CD4-positive, alpha-beta T cell (primary cell): ENCODE data around the gene HNRNPL. TPM values are rescaled to one million over a fixed set of nuclear protein-coding genes. Genes with fewer than 3 reads are reported as not detected.
A peak's percentile ranks its signal among the peaks of the same experiment; 100 is the strongest.

Experiments
- ATAC-seq: fragments of 200-7000 bp; cut with Tn5 transposase; one replicate; pipeline ENCODE4 v1.10.0; 2022; ENCODE audit warnings: mild to moderate bottlenecking; ENCODE audit not compliant: poor library complexity
- CTCF ChIA-PET: fragments of 350-600 bp; sonication (Branson Sonifier 250); formaldehyde crosslinking; loops from one replicate; lab custom pipeline; 2021; ENCODE audit warnings: antibody characterized with exemption, inconsistent platforms; lab: Charles Lee
- POLR2A ChIA-PET: fragments of 350-600 bp; sonication (Branson Sonifier 250); formaldehyde crosslinking; loops from one replicate; lab custom pipeline; 2021; ENCODE audit warnings: antibody characterized with exemption, inconsistent platforms; lab: Charles Lee
- DNase-seq, 14 experiments: peaks; one replicate each; pipeline ENCODE4 v3.0.0-alpha.2; 2013 to 2020; ENCODE audit warnings: mixed read lengths in 2 of 14
- H3K27ac ChIP-seq, 2 donors: one replicate each; pipeline versions ENCODE4 v1.5.1 to v1.7.0; 2013; ENCODE audit warnings: low read length in 2 of 2, low read depth in 1 of 2, mild to moderate bottlenecking in 1 of 2
- H3K27me3 ChIP-seq, 2 experiments: 1 replicate in 1 of 2; 2 replicates in 1 of 2; pipeline versions ENCODE4 v1.6.1 to v1.7.0; 2013; ENCODE audit warnings: low read length in 2 of 2, control low read depth in 1 of 2, mild to moderate bottlenecking in 1 of 2, moderate library complexity in 1 of 2; ENCODE audit not compliant: insufficient read depth in 2 of 2, control insufficient read depth in 1 of 2
- H3K36me3 ChIP-seq: one replicate; pipeline ENCODE4 v1.6.1; 2013; ENCODE audit warnings: low read length, control low read depth; ENCODE audit not compliant: insufficient read depth
- H3K4me1 ChIP-seq: one replicate; pipeline ENCODE4 v1.6.1; 2013; ENCODE audit warnings: low read length, control low read depth; ENCODE audit not compliant: insufficient read depth
- H3K4me3 ChIP-seq: one replicate; pipeline ENCODE4 v1.5.1; 2013; ENCODE audit warnings: mild to moderate bottlenecking, low read length, moderate library complexity
- H3K9me3 ChIP-seq, 2 experiments: 1 replicate in 1 of 2; 2 replicates in 1 of 2; pipeline versions ENCODE4 v1.6.1 to v1.7.0; 2013; ENCODE audit warnings: low read length in 2 of 2, mild to moderate bottlenecking in 2 of 2, control low read depth in 1 of 2, moderate library complexity in 1 of 2; ENCODE audit not compliant: control insufficient read depth in 1 of 2, insufficient read depth in 1 of 2
- H3K27ac Mint-ChIP-seq: one replicate; pipeline ENCODE4 v1.8.0; 2020; ENCODE audit warnings: mixed read lengths
- H3K27me3 Mint-ChIP-seq: one replicate; pipeline ENCODE4 v1.8.0; 2021; ENCODE audit warnings: mixed read lengths
- H3K36me3 Mint-ChIP-seq: one replicate; pipeline ENCODE4 v1.8.0; 2021; ENCODE audit warnings: low read depth, mixed read lengths
- H3K4me1 Mint-ChIP-seq: one replicate; pipeline ENCODE4 v1.8.0; 2021; ENCODE audit warnings: low read depth, mixed read lengths
- H3K4me3 Mint-ChIP-seq: one replicate; pipeline ENCODE4 v1.8.0; 2020; ENCODE audit warnings: mild to moderate bottlenecking, mixed read lengths
- H3K9me3 Mint-ChIP-seq: one replicate; pipeline ENCODE4 v1.8.0; 2020; ENCODE audit warnings: mixed read lengths
- intact Hi-C, 2 experiments: fragments of 100-400 bp; cut with DNase I in 1 of 2; cut with micrococcal nuclease in 1 of 2; formaldehyde crosslinking; loops; one replicate each; pipeline versions ENCODE4 v1.15.1 to v1.9.0; 2023 to 2025; cut with DNase I, micrococcal nuclease
- total RNA-seq, 174 experiments: library from RNA in 2 of 174; stranded (reverse) in 2 of 174; gene quantifications; one replicate each; pipeline ENCODE4 v1.2.3 and lab custom pipeline; 2021 to 2026
- TF ChIP-seq, protein P1 (sequence below): fragments of 200-600 bp; IDR thresholded peaks from one replicate; pipeline ENCODE4 v1.8.0; 2022; ENCODE audit warnings: antibody characterized with exemption, mild to moderate bottlenecking

HNRNPL gene
- total RNA-seq, 2 experiments from 2014 or later = 535 to 565 TPM

DNA sequence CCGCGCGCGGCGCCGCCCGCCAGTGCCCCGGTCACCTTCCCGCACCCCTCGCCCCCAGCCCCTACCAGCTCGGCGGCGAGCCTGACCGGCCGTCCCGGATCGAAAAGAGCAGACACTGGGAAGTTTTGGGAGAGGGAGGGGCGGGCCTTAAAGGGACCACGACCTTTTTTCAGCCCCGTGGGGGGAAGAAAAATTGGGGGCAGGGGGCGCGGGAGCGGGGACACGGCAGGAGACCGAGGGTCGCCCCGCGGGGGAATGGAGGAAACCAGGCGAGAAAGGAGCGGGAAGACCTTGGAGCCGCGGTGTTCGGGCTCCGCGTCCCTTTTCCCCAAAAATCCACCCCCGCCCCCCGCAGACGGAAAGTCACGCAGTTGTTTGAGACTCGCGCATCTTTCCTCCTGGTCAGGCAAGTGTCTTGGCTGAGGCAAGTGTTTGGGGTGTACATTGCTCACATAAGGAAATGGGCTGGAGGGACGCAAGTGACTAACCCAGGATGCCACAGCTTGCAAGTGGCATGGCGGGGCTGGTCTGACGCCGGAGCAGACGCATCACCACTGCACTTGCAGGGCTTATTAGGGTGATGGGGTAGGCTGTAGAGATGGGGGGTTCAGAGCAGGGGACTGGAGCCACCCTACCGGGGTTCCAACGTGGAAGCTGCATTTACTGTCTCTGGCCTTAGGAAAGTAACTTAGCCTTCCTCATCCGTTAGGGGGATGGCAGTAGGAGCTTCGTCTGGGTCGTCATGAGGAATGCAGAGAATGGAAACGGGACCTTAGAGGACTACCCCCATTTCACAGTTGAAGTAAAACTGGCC is 2.7 kb upstream of the HNRNPL start:
- Mint-ChIP-seq H3K4me1 (peaks cover 52% of the 10 kb centered on the region), H3K27ac (peak overlapping the region; percentile 97), H3K27me3 (no peaks in the 10 kb centered on the region), H3K4me3 (peak overlapping the region; percentile 92), H3K36me3 (peaks cover 47% of the 10 kb centered on the region), H3K9me3 (no peaks in the 10 kb centered on the region)
- CTCF ChIA-PET = interaction anchor here (1.1 to 3.2 kb wide), 5 partner anchors 10 to 83 kb away, joined by 3 to 11 read pairs (median 5); partner anchors contain the start of genes MRPS12 and SARS2
- Histone ChIP-seq H3K4me3 (peak overlapping the region; percentile 97), H3K27ac (peak overlapping the region; percentile 78 to 93), H3K9me3 (no peaks in the 10 kb centered on the region), H3K4me1 (peaks cover 52% of the 10 kb centered on the region), H3K36me3 (peaks cover 13% of the 10 kb centered on the region), H3K27me3 (no peaks in the 10 kb centered on the region)
- POLR2A ChIA-PET = interaction anchor here (1.0 to 9.1 kb wide), 12 partner anchors 11 to 478 kb away, joined by 3 to 170 read pairs (median 12); partner anchors contain the start of genes ACTN4, ECH1, FAM98C and MRPS12
- no peak for ATAC-seq
- intact Hi-C loops = loop anchor here in 1 of 2 experiments (1.0 kb wide), 1 partner anchor 17 kb away; no protein-coding TSS in a partner anchor
- TF ChIP-seq, protein P1, sequence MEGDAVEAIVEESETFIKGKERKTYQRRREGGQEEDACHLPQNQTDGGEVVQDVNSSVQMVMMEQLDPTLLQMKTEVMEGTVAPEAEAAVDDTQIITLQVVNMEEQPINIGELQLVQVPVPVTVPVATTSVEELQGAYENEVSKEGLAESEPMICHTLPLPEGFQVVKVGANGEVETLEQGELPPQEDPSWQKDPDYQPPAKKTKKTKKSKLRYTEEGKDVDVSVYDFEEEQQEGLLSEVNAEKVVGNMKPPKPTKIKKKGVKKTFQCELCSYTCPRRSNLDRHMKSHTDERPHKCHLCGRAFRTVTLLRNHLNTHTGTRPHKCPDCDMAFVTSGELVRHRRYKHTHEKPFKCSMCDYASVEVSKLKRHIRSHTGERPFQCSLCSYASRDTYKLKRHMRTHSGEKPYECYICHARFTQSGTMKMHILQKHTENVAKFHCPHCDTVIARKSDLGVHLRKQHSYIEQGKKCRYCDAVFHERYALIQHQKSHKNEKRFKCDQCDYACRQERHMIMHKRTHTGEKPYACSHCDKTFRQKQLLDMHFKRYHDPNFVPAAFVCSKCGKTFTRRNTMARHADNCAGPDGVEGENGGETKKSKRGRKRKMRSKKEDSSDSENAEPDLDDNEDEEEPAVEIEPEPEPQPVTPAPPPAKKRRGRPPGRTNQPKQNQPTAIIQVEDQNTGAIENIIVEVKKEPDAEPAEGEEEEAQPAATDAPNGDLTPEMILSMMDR = no peak
- DNase-seq = peak in 13 of 14 experiments; percentile 40 to 86 (median 61)

DNA sequence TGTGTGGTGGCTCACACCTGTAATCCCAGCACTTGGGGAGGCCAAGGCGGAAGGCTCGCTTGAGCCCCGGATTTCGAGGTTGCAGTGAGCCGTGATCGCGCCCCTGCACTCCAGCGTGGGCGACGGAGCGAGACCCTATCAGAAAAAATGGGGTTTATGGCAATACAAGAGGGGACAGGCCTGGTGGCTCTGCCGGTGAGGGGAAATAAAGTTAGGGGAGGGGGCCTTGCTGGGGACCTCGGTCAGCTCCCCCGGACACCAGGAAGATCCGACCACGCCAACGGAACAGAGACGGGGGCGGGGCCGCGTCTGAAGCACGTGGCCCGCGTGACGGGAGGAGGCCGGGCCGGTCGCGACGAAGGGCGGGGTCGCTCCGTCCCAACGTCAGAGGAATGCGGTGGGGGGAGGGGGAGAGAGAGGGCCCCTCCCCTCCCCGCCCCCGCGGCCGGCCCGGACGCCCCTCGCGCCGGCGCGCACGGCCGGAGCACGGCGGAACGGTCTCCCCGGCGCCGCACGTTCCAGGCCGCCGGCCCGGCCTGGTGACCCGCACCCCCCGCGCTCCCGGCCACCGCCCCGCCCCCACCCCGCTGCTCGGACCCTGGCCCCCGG is 1.9 kb upstream of the HNRNPL start:
- intact Hi-C loops = loop anchor here (1.0 to 2.0 kb wide), 2 partner anchors 17 to 18 kb away; no protein-coding TSS in a partner anchor
- peak overlapping the region; percentile 92 to 95 for H3K27ac ChIP-seq
- no peaks in the 10 kb centered on the region for H3K9me3 ChIP-seq
- Mint-ChIP-seq H3K27me3 (no peaks in the 10 kb centered on the region), H3K36me3 (peaks cover 54% of the 10 kb centered on the region), H3K27ac (peak overlapping the region; percentile 97), H3K4me3 (peak overlapping the region; percentile 98), H3K4me1 (peaks cover 52% of the 10 kb centered on the region), H3K9me3 (no peaks in the 10 kb centered on the region)
- ChIA-PET CTCF (interaction anchor here (1.4 to 3.2 kb wide), 3 partner anchors 18 to 82 kb away, joined by 5 to 11 read pairs (median 7); no protein-coding TSS in a partner anchor), POLR2A (interaction anchor here (0.6 to 9.1 kb wide), 14 partner anchors 10 to 584 kb away, joined by 3 to 170 read pairs (median 8); partner anchors contain the start of genes ACTN4, ECH1, FAM98C and MRPS12)
- H3K27me3 ChIP-seq = no peaks in the 10 kb centered on the region
- no peak for ATAC-seq
- peak; percentile 78 to 95 (median 87) for DNase-seq
- peaks cover 20% of the 10 kb centered on the region for H3K36me3 ChIP-seq
- peak overlapping the region; percentile 97 for H3K4me3 ChIP-seq
- peaks cover 53% of the 10 kb centered on the region for H3K4me1 ChIP-seq
- TF ChIP-seq, protein P1 = no peak
